ENCODE measurements around the gene ACCS.

Gene ACCS

DNA sequence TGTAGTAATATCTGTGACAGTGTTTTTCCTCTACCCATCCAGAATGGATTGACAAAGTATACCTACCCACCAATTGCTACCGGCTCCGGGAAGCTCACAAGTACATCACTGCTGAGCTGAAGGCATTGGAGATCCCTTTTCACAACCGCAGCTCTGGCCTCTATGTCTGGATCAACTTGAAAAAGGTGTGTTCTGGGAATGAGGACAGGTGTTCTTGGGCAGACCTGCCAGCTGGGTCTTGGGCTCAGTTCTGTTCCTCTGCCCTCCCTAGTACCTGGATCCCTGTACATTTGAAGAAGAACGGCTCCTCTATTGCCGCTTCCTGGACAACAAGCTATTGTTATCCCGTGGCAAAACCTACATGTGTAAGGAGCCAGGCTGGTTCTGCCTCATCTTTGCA, 7.8 kb upstream of the ACCS start:
- no peak overlapping the region for H3K4me3 ChIP-seq (ENCODE audit: low read length)
- DNase-seq (ENCODE audit: low read depth), result no peak
- TF ChIP-seq, protein P1, sequence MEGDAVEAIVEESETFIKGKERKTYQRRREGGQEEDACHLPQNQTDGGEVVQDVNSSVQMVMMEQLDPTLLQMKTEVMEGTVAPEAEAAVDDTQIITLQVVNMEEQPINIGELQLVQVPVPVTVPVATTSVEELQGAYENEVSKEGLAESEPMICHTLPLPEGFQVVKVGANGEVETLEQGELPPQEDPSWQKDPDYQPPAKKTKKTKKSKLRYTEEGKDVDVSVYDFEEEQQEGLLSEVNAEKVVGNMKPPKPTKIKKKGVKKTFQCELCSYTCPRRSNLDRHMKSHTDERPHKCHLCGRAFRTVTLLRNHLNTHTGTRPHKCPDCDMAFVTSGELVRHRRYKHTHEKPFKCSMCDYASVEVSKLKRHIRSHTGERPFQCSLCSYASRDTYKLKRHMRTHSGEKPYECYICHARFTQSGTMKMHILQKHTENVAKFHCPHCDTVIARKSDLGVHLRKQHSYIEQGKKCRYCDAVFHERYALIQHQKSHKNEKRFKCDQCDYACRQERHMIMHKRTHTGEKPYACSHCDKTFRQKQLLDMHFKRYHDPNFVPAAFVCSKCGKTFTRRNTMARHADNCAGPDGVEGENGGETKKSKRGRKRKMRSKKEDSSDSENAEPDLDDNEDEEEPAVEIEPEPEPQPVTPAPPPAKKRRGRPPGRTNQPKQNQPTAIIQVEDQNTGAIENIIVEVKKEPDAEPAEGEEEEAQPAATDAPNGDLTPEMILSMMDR (conservative IDR thresholded peaks at IDR 0.05; ENCODE audit: low read depth, low read length), result no peak

DNA sequence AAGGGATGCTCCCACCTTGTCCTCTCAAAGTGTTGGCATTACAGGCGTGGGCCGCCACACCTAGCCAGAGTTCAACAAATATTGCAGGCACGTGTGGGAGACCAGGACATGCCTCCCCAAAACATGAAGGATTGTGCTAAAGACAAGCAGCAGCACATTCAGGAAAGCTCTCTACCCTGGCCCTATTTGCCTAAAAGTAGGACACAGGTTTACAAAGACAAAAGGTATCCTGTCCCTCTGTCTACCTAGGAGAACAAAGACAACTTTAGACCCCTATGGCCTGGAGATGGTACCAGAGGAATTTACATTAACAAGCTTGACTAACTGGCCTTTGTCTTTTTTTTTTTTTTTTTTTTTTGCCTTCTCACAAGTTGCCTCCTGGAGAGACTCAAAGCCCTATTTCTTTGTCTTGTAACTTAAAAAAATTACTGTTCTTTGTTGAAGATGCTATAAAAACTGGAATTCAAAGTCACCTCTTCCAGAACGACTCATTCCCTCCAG, 859 bp upstream of the ACCS start:
- DNase-seq (ENCODE audit: low read depth), result no peak
- no peak overlapping the region for H3K4me3 ChIP-seq (ENCODE audit: low read length)
- TF ChIP-seq, protein P1 (conservative IDR thresholded peaks at IDR 0.05; ENCODE audit: low read depth, low read length), result no peak

DNA sequence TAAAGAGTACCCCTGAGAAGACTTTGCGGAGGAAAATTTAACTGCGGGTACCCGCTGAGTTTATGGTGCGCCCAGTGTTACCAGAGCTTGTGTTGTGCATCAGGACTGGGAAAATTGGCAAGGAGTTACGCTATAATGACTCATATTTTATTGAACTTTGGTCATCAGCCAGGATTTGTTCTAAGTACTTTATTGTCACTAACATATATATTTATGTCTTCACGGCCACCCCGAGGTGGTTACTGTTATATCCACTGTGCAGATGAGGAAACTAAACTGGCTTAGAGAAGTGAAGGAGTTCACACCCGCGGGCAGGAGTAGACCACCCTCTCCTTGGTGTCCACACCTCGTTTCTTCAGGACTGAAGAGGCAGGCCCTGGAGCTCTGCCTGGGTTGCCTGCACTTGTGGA, 667 bp downstream of the ACCS start:
- peak; percentile 48 for DNase-seq (ENCODE audit: low read depth)
- TF ChIP-seq, protein P1 (conservative IDR thresholded peaks at IDR 0.05; ENCODE audit: low read depth, low read length), result no peak
- H3K4me3 ChIP-seq (ENCODE audit: low read length), result peak overlapping the region; percentile 78

DNA sequence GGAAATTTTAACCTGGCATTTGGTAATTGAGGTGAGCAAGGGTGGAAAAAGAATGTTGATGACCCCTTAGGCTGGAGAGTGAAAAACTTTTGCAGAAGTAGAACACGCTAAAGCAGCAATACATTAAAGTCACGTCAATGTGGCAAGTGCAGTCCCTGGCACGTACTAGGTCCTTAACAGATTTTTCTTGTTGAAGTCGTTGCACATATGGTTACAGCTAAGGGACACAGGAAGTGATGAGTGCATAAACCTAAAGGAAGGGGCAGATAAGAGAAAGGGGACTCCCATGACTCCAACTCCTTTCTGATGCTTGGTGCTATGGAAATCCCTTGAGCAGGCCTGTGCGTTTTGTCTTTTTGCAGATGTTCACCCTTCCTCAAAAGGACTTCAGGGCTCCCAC, 1.2 kb downstream of the ACCS start:
- DNase-seq (ENCODE audit: low read depth), result no peak
- no peak overlapping the region for H3K4me3 ChIP-seq (ENCODE audit: low read length)
- TF ChIP-seq, protein P1 (conservative IDR thresholded peaks at IDR 0.05; ENCODE audit: low read depth, low read length), result no peak

DNA sequence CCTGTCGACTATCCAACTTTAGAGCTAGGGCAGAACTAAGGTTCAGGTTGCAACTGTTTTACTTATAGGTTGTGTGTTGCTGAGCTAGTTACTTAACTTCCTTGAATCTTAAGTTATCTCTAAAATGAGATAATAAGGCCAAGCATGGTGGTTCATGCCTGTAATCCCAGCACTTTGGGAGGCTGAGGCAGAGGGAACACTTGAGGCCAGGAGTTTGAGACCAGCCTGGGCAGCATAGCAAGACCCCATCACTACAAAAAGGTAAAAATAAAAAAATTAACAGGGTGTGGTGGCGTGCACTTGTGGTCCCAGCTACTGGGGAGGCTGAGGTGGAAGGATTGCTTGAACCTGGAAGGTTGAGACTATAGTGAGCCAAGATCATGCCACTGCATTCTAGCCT, 2.1 kb downstream of the ACCS start:
- DNase-seq (ENCODE audit: low read depth), result no peak
- no peak overlapping the region for H3K4me3 ChIP-seq (ENCODE audit: low read length)
- TF ChIP-seq, protein P1 (conservative IDR thresholded peaks at IDR 0.05; ENCODE audit: low read depth, low read length), result no peak

DNA sequence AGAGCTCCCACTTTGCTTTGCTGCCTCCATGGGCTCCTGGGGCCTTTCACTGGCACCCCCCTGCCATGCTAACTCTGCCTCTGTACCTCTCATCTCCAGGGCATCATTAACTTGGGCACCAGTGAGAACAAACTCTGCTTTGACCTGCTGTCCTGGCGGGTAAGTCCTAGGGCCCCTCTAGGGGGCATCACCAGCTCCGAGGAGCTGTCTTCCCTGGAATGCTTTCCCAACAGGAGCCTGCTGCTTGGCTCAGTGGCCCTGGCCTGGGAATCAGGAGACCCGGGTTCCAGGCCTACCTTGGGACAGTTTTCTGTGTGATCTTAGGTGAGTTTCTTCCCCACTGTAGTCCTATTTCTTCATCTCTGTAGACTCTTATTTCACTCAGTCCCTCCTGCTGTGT, 5.1 kb downstream of the ACCS start:
- H3K4me3 ChIP-seq (ENCODE audit: low read length), result no peak overlapping the region
- DNase-seq (ENCODE audit: low read depth), result no peak
- TF ChIP-seq, protein P1 (conservative IDR thresholded peaks at IDR 0.05; ENCODE audit: low read depth, low read length), result no peak

DNA sequence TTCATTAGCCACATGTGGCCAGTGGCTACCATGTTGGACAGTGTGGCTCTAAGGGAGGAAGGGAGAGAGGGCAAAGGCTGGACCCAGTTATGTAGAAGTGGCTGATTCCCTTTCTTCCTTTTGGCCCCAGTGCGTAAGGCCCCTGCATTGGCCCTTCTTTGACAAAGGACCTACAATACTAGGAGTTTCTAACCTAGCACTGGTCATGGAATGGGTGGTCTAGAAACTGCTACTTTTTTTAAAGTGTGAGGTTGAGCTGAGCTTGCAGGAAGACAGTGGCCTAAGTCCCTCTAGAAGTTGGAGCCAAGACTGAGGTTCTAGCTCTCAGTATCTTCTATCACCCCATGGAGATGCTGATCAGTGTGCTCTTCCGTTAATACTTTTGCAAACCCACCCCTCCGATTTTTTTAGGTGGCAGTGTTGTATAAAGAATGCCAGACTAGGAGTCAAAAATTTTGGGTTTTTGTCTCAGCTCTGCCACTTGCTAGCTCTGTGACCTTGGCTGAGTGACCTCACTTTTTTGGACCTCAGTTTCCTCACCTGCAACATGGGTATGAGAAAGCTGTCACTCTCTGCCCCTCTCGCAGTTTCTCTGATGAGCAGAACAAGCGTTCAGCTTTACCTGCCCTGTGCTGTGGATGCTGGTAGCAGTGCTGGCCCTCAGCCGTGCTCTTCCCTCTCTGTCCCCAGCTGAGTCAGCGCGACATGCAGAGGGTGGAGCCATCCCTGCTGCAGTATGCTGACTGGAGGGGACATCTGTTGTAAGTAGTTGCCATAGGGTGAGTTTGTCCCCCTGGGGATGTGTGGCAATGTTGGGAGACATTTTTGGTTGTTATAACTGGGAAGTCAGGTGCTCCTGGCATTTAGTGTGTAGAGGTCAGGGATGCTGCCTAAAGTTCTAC, 6.9 kb downstream of the ACCS start:
- TF ChIP-seq, protein P1 (conservative IDR thresholded peaks at IDR 0.05; ENCODE audit: low read depth, low read length), result no peak
- H3K4me3 ChIP-seq (ENCODE audit: low read length), result no peak overlapping the region
- no peak for DNase-seq (ENCODE audit: low read depth)
